PFSK-1 (cell line): ENCODE results near the gene MAGI1.

ENCODE experiments used
- FOXP2 ChIP-seq: optimal IDR thresholded peaks from 2 replicates; pipeline ENCODE3; 2011; ENCODE audit warnings: borderline replicate concordance, control low read depth, inconsistent platforms; ENCODE audit not compliant: insufficient read depth; ENCODE audit errors: extremely low read length, extremely low read depth
- POLR2AphosphoS5 ChIP-seq: IDR thresholded peaks from 2 replicates; pipeline ENCODE4 v1.6.1; 2012; ENCODE audit warnings: low read depth, mild to moderate bottlenecking, control low read depth, low read length, moderate library complexity
- SIN3A ChIP-seq: IDR thresholded peaks from 2 replicates; pipeline ENCODE4 v1.6.1; 2012; ENCODE audit warnings: mild to moderate bottlenecking, low read length, moderate library complexity, borderline replicate concordance; ENCODE audit not compliant: insufficient read depth
- TAF1 ChIP-seq: IDR thresholded peaks from 2 replicates; pipeline ENCODE4 v1.6.1; 2012; ENCODE audit warnings: low read length, control low read depth, borderline replicate concordance; ENCODE audit not compliant: insufficient read depth
- TF ChIP-seq, protein P1 (sequence below), 2 experiments: IDR thresholded peaks; 2 replicates each; pipeline versions ENCODE4 v1.6.1 to v1.8.0; 2011 to 2012; ENCODE audit warnings: low read depth in 2 of 2, low read length in 2 of 2, control low read depth in 1 of 2, inconsistent platforms in 1 of 2, mild to moderate bottlenecking in 1 of 2, moderate library complexity in 1 of 2; ENCODE audit not compliant: insufficient read depth in 1 of 2

GRCh38 chr3:65889707-65890099 is 149.0 kb downstream of the MAGI1 start:
- TF ChIP-seq TAF1 (no peak), POLR2AphosphoS5 (no peak), SIN3A (no peak), FOXP2 (no peak)
- TF ChIP-seq, protein P1, sequence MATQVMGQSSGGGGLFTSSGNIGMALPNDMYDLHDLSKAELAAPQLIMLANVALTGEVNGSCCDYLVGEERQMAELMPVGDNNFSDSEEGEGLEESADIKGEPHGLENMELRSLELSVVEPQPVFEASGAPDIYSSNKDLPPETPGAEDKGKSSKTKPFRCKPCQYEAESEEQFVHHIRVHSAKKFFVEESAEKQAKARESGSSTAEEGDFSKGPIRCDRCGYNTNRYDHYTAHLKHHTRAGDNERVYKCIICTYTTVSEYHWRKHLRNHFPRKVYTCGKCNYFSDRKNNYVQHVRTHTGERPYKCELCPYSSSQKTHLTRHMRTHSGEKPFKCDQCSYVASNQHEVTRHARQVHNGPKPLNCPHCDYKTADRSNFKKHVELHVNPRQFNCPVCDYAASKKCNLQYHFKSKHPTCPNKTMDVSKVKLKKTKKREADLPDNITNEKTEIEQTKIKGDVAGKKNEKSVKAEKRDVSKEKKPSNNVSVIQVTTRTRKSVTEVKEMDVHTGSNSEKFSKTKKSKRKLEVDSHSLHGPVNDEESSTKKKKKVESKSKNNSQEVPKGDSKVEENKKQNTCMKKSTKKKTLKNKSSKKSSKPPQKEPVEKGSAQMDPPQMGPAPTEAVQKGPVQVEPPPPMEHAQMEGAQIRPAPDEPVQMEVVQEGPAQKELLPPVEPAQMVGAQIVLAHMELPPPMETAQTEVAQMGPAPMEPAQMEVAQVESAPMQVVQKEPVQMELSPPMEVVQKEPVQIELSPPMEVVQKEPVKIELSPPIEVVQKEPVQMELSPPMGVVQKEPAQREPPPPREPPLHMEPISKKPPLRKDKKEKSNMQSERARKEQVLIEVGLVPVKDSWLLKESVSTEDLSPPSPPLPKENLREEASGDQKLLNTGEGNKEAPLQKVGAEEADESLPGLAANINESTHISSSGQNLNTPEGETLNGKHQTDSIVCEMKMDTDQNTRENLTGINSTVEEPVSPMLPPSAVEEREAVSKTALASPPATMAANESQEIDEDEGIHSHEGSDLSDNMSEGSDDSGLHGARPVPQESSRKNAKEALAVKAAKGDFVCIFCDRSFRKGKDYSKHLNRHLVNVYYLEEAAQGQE (IDR thresholded peaks at IDR 0.05; ENCODE audit: insufficient read depth in 1 of 2, low read depth in 2 of 2, low read length in 2 of 2) = no peak
